HuH-7 (cell line): ENCODE results near the gene FEM1A.

Source experiments
- DNase-seq: peaks from one replicate; pipeline ENCODE4 v3.0.0; 2011; ENCODE audit warnings: low spot score

FEM1A gene

DNA sequence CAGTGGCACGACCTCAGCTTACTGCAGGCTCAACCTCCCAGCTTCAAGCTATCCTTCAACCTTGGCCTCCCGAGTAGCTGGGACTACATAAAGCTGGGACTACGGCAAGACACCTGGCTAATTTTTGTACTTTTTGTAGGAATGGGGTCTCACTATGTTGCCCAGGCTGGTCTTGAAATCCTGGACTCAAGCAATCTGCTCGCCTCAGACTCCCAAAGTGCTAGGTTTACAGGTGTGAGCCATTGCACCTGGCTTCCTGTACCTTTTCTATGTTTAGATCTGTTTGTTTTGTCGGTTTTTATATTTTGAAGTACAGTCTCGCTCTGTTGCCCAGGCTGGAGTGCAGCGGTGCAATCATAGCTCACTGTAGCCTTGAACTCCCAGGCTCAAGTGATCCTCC, 57.5 kb downstream of the FEM1A start:
- no peak for DNase-seq
